SHP77 treated with DMSO at 0.1 percent for 48 hours (cell line): Measurements from ENCODE around the gene VPS39.

Experiments used
- DNase-seq: peaks from one replicate; lab custom pipeline; 2025; lab: John Stamatoyannopoulos, UW

Gene VPS39

DNA sequence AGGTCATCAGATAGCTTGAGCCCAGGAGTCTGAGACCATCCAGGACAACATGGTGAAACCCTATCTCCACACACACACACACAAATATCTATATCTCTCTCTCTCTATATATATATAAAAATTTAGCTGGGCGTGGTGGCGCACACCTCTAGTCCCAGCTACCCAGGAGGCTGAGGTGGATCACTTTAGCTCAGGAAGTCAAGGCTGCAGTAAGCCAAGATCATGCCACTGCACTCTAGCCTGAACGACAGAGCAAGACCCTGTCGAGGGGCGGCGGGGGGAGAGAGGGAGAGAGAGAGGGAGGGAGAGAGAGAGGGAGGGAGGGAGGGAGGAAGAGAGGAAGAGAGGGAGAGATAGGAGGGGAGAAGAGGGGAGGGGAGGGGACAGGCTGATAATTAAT, 79.6 kb downstream of the VPS39 start:
- DNase-seq: no peak

DNA sequence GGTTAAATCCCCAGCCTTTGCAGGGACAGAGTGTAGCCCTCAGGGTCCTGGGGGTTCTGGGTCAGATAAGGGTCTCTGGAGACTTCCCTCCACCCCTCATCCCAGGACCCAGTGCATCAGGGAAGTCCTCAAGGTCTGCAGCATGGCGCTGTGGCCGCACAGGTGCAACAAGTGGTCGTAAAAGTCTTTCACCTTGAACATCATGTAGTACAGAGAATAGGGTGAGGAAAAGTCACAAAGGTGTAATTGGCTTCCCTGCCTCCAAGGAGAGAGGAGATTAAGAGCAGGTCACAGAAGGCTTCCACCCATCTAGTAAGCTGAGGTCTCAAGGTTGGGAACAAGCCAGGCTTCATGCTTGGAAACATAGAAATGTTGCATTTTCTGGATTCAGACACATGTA, 84.6 kb downstream of the VPS39 start:
- DNase-seq: no peak

DNA sequence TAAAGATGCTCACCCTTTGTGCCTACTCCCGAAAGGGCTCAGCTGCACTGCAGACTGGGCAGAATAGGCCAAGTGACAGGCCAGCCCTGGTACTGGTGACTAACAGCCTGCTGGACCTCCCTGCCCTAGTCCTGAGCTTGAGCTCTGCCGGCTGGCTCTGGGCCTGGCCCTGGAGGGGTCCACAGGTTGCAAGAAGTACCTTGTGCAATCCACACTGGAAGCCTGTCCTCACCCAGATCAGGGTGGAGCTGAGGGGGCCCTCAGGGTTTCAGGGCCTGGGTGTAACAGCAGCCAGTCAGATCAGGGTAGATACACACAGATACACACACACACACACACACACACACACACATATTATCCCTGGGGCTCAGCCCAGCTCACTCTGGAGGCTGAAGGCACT, 86.4 kb downstream of the VPS39 start:
- no peak for DNase-seq

DNA sequence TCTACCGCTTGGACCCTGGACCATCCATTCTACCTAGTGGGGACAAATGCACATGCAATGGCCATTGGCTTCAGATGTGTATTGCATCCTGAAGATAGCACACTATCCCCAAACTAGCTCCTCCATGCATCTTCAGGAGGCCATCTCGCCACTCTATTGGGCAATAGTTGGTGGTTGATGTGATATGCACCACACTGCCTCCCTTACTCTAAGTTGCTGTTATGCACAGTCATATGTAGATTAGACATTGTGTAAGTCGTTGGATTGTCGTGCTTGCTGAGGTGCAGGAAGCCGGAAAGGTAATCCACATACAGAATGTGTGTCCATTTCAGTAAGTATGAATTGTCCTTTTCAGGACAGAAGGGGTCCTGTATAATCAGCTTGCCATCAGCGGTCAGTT, 87.1 kb downstream of the VPS39 start:
- DNase-seq: no peak

DNA sequence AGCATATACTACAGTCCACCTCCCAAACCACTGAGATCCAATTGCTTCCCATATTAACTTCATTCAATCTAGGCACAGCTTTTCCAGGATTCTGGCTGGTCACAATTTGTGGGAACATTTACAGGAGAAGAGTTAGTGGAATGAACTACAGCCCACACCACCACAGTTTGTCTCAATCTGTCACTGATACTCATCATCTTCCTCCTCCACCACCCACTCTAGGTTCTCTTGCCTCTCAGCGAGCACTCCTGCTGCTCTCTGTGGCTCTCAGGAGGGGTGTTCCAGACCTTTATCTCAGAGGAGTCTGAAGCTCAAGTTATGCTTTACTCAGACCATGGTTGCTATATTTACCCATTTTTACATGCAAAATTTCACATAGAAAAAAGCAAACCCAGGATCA, 87.8 kb downstream of the VPS39 start:
- DNase-seq: no peak

DNA sequence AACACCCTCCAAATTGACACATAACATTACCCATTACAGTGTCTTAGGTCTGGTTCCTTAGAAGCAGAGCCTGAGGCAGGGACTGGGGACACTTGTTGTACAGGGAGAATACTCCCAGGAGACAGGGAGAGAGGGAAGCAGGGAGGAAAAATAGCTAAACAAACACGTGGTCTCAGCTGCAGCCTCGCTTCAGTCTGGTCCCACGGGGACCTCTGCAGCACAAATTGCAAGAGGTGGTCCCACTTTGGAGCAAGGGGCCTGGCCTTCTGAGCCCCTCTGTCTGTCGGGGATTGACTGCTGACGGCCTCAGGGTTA, 88.7 kb downstream of the VPS39 start:
- DNase-seq: no peak

DNA sequence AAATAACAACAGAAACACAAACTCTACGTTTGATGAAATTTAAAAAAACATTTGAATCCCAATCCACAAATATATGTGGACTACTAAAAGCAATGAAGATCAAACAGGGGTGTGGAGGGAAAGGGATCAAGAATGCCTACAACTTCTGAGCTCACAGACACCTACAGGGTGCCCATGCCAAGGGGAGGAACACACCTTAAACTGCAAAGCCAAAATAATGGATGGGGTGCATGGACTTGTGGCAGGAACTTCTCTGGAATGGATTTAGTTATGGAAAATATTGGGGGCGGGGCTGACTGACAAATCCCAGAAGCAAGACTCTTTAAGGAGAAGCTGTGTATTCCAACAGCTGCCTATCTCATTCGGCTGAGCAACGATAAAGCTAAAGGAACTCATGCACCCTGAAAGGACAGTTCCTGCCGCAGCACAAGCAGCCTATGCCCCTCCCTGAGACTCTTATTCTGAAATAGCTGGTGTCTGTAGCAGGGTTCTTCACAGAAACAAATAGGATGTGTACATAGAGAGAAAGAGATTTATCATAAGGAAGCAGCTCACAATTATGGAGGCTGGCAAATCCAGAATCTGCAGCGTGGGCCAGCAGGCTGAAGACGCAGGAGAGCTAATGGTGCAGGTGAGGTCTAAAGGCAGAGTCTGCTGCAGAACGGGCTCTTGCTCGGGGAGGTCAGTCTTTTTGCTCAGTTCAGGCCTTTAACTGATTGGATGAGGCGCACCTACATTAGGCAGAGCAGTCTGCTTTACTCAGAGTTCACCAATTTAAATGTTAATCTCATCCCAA, 89.3 kb downstream of the VPS39 start:
- no peak for DNase-seq

DNA sequence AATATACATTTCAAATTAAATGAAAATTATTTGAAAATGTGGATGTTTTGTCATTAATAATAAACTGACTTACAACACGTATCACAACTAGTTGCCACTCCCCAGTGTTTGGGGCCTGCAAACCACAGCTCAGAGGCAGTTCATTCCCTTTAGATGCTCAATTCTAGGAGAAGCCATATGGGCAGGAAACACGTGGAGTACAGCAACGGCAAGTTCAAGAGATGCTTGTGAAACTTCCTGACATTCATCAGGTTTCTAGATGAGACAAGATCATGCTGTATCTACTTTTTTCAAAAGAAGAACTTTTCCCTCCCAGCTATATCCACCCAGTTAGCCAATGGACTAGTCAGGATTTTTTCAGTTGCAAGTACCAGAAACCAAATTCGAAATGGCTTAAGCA, 96.2 kb downstream of the VPS39 start:
- no peak for DNase-seq

DNA sequence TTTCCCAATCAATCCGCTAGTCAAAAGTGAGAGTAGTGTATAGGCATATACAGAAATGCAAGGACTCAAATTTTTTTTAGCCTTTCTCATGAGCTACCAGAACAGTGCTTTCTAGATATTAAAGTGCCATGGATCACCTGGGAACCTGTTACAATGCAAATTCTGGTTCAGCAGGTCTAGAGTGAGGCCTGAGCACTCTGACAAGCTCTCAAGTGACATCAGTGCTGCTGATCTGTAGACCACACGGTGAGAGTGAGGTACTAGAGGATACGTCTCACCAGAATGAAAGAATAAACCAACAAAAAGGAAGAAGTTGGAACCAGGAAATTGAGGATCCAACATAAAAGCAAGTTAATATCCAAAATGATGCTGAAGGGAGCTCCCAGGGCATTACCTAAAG, 97.7 kb downstream of the VPS39 start:
- DNase-seq: no peak

DNA sequence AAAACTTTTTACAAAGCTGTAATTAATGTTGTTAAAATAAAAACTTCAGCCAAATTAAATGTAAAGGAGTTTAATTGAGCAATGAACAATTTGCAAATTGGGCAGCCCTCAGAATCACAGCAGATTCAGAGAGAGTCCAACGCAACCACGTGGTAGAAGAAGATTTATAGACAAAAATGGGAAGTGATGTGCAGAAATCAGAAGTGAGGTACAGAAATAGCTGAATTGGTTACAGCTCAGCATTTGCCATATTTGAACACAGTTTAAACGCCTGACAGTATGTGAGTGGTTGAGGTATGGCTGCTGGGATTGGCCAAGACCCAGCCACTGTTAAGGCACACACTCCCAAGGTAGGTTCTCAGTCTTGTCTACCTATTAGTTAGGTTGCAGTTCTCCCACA, 99.3 kb downstream of the VPS39 start:
- no peak for DNase-seq
